H1 (cell line): ENCODE measurements around the gene CDH22. TPM values are rescaled to one million over a fixed set of nuclear protein-coding genes. Genes with fewer than 3 reads are reported as not detected.

Experiments
- EP300 ChIP-seq, 2 experiments: IDR thresholded peaks; 1 replicate in 1 of 2; 2 replicates in 1 of 2; pipeline ENCODE4 v1.6.1; 2011 to 2012; ENCODE audit warnings: low read depth in 2 of 2, low read length in 2 of 2, mild to moderate bottlenecking in 2 of 2, borderline replicate concordance in 1 of 2, inconsistent platforms in 1 of 2, moderate library complexity in 1 of 2
- JUN ChIP-seq: IDR thresholded peaks from 2 replicates; pipeline ENCODE4 v1.6.1; 2011; ENCODE audit warnings: low read depth, mild to moderate bottlenecking, improper control_type of control experiment, low read length
- RBBP5 ChIP-seq: IDR thresholded peaks from 2 replicates; pipeline ENCODE4 v1.7.1; 2012; ENCODE audit warnings: low read depth, mild to moderate bottlenecking, inconsistent platforms, low read length, moderate library complexity, borderline replicate concordance
- polyA plus RNA-seq, 7 experiments: library from polyadenylated mRNA; depleted of rRNA in 3 of 7; stranded (reverse) in 5 of 7; unstranded in 2 of 7; fragments of >200 nt in 5 of 7; fragments of 200-250 nt in 2 of 7; gene quantifications; 1 replicate in 5 of 7; 2 replicates in 1 of 7; 4 replicates in 1 of 7; pipeline versions ENCODE4 v1.2.1 to v1.2.3, GENCODE V29; 2011 to 2013; ENCODE audit warnings: missing spikeins in 2 of 7, mixed read lengths in 2 of 7
- total RNA-seq: library from RNA; stranded (reverse); fragmentation: NEBNext Ultra II Directional; extraction: Animal tissue kit (Norgen Biotek cat#: 25700); gene quantifications from 2 replicates; pipeline ENCODE4 v1.2.1, GENCODE V29; 2021

Gene CDH22
- total and polyA plus RNA-seq, 2 of the 8 experiments (the other 6 are each of a cell fraction or from before 2014, with no cell fraction given), result 0.35 to 0.39 TPM

GRCh38 chr20:46342010-46342378 lies 33.7 kb upstream of the CDH22 start (continued):
- TF ChIP-seq RBBP5 (no peak), EP300 (IDR thresholded peaks at IDR 0.05; ENCODE audit: borderline replicate concordance in 1 of 2, low read depth in 2 of 2, low read length in 2 of 2) (no peak), JUN (no peak)
